Astrocyte (in vitro differentiated cells and primary cell): ENCODE data around the gene CACNB1. TPM values are rescaled to one million over a fixed set of nuclear protein-coding genes. Genes with fewer than 3 reads are reported as not detected.

Experiments used
- DNase-seq: peaks from one replicate; pipeline ENCODE4 v3.0.0-alpha.2; 2010; ENCODE audit warnings: low read depth
- FAIRE-seq: peaks from 2 replicates; lab custom pipeline; 2011; peaks lifted over from hg19 to GRCh38; lab: Jason Lieb, UNC
- H2AFZ ChIP-seq: 2 replicates; pipeline ENCODE4 v1.6.0; 2012; ENCODE audit warnings: low read depth, low read length, inconsistent platforms
- H3K27ac ChIP-seq: 2 replicates; pipeline ENCODE4 v1.5.1; 2011; ENCODE audit warnings: low read depth, low read length, inconsistent platforms
- H3K27me3 ChIP-seq: 2 replicates; pipeline ENCODE4 v1.6.0; 2011; ENCODE audit warnings: low read length, inconsistent platforms; ENCODE audit not compliant: insufficient read depth
- H3K36me3 ChIP-seq: 2 replicates; pipeline ENCODE4 v1.5.1; 2011; ENCODE audit warnings: low read length, inconsistent platforms; ENCODE audit not compliant: insufficient read depth
- H3K4me1 ChIP-seq: 2 replicates; pipeline ENCODE4 v1.5.1; 2011; ENCODE audit warnings: low read length, inconsistent platforms; ENCODE audit not compliant: insufficient read depth
- H3K4me2 ChIP-seq: 2 replicates; pipeline ENCODE4 v1.6.0; 2012; ENCODE audit warnings: low read length, inconsistent platforms
- H3K4me3 ChIP-seq: 2 replicates; pipeline ENCODE4 v1.5.1; 2011; ENCODE audit warnings: low read depth, mild to moderate bottlenecking, low read length, inconsistent platforms; ENCODE audit not compliant: insufficient read depth
- H3K79me2 ChIP-seq: 2 replicates; pipeline ENCODE4 v1.6.0; 2012; ENCODE audit warnings: mild to moderate bottlenecking, low read length, inconsistent platforms; ENCODE audit not compliant: insufficient read depth
- H3K9ac ChIP-seq: 2 replicates; pipeline ENCODE4 v1.6.0; 2012; ENCODE audit warnings: mild to moderate bottlenecking, low read length, inconsistent platforms
- H3K9me3 ChIP-seq: 2 replicates; pipeline ENCODE4 v1.5.1; 2012; ENCODE audit warnings: low read depth, mild to moderate bottlenecking, low read length, inconsistent platforms; ENCODE audit not compliant: insufficient read depth
- H4K20me1 ChIP-seq: 2 replicates; pipeline ENCODE4 v1.6.0; 2012; ENCODE audit warnings: low read length, inconsistent platforms; ENCODE audit not compliant: insufficient read depth
- H3K27ac Mint-ChIP-seq: one replicate; pipeline ENCODE4 v1.8.0; 2021; ENCODE audit warnings: mild to moderate bottlenecking, mixed read lengths; ENCODE audit not compliant: unreplicated experiment
- H3K27me3 Mint-ChIP-seq: one replicate; pipeline ENCODE4 v1.8.0; 2021; ENCODE audit warnings: low read depth, mixed read lengths; ENCODE audit not compliant: unreplicated experiment
- H3K36me3 Mint-ChIP-seq: one replicate; pipeline ENCODE4 v1.8.0; 2021; ENCODE audit warnings: low read depth, mixed read lengths; ENCODE audit not compliant: unreplicated experiment
- H3K4me1 Mint-ChIP-seq: one replicate; pipeline ENCODE4 v1.8.0; 2021; ENCODE audit warnings: low read depth, mixed read lengths; ENCODE audit not compliant: unreplicated experiment
- H3K4me3 Mint-ChIP-seq: one replicate; pipeline ENCODE4 v1.8.0; 2021; ENCODE audit warnings: mild to moderate bottlenecking, moderate library complexity, mixed read lengths; ENCODE audit not compliant: unreplicated experiment
- H3K9me3 Mint-ChIP-seq: one replicate; pipeline ENCODE4 v1.8.0; 2021; ENCODE audit warnings: mild to moderate bottlenecking, mixed read lengths; ENCODE audit not compliant: unreplicated experiment
- CTCF ChIP-seq: IDR thresholded peaks from 2 replicates; pipeline ENCODE4 v1.5.1; 2011; ENCODE audit warnings: low read depth, mild to moderate bottlenecking, inconsistent platforms, low read length, moderate library complexity; ENCODE audit not compliant: insufficient read depth
- EZH2 ChIP-seq: IDR thresholded peaks from 2 replicates; pipeline ENCODE4 v1.6.1; 2012; ENCODE audit warnings: mild to moderate bottlenecking, low read length, inconsistent platforms; ENCODE audit not compliant: insufficient read depth
- total RNA-seq: library from RNA; stranded (reverse); gene quantifications from 2 replicates; pipeline ENCODE4 v1.2.1, GENCODE V29; 2021

The CACNB1 gene
- total RNA-seq, 1 donor from 2014 or later, result 16.6 TPM

GRCh38 chr17:39144416-39144840 lies 53.0 kb downstream of the CACNB1 start:
- H3K9ac ChIP-seq, result no peak overlapping the region
- peak; percentile 91 for DNase-seq
- no peaks in the 10 kb centered on the region for H3K9me3 ChIP-seq
- Mint-ChIP-seq H3K4me1 (peaks cover 3% of the 10 kb centered on the region), H3K27me3 (peaks cover 21% of the 10 kb centered on the region), H3K9me3 (no peaks in the 10 kb centered on the region), H3K27ac (peak overlapping the region; percentile 62), H3K4me3 (no peak overlapping the region), H3K36me3 (peaks cover 3% of the 10 kb centered on the region)
- no peak for FAIRE-seq
- peak overlapping the region; percentile 5 for H2AFZ ChIP-seq
- no peak overlapping the region for H3K4me2 ChIP-seq
- no peak for TF ChIP-seq EZH2
- TF ChIP-seq CTCF, result no peak
- peak overlapping the region; percentile 12 for H3K27ac ChIP-seq
- peaks cover 2% of the 10 kb centered on the region for H3K27me3 ChIP-seq
- H3K4me1 ChIP-seq, result peaks cover 13% of the 10 kb centered on the region
- H3K79me2 ChIP-seq, result no peaks in the 10 kb centered on the region
- H3K4me3 ChIP-seq, result no peak overlapping the region
- no peaks in the 10 kb centered on the region for H4K20me1 ChIP-seq
- H3K36me3 ChIP-seq, result no peaks in the 10 kb centered on the region

GRCh38 chr17:39143552-39144093 lies 53.8 kb downstream of the CACNB1 start:
- Histone ChIP-seq H3K27ac (no peak overlapping the region), H3K27me3 (no peaks in the 10 kb centered on the region), H3K4me3 (no peak overlapping the region), H4K20me1 (no peaks in the 10 kb centered on the region), H3K9ac (no peak overlapping the region), H3K4me2 (no peak overlapping the region), H3K36me3 (no peaks in the 10 kb centered on the region), H3K9me3 (no peaks in the 10 kb centered on the region), H3K4me1 (peaks cover 21% of the 10 kb centered on the region), H3K79me2 (no peaks in the 10 kb centered on the region), H2AFZ (no peak overlapping the region)
- TF ChIP-seq CTCF (no peak), EZH2 (no peak)
- H3K4me1 Mint-ChIP-seq, result peaks cover 8% of the 10 kb centered on the region
- peak overlapping the region; percentile 77 for H3K27ac Mint-ChIP-seq
- FAIRE-seq (no peak), DNase-seq (no peak)
- peaks cover 14% of the 10 kb centered on the region for H3K27me3 Mint-ChIP-seq
- peaks cover 3% of the 10 kb centered on the region for H3K36me3 Mint-ChIP-seq
- no peak overlapping the region for H3K4me3 Mint-ChIP-seq
- no peaks in the 10 kb centered on the region for H3K9me3 Mint-ChIP-seq

DNA sequence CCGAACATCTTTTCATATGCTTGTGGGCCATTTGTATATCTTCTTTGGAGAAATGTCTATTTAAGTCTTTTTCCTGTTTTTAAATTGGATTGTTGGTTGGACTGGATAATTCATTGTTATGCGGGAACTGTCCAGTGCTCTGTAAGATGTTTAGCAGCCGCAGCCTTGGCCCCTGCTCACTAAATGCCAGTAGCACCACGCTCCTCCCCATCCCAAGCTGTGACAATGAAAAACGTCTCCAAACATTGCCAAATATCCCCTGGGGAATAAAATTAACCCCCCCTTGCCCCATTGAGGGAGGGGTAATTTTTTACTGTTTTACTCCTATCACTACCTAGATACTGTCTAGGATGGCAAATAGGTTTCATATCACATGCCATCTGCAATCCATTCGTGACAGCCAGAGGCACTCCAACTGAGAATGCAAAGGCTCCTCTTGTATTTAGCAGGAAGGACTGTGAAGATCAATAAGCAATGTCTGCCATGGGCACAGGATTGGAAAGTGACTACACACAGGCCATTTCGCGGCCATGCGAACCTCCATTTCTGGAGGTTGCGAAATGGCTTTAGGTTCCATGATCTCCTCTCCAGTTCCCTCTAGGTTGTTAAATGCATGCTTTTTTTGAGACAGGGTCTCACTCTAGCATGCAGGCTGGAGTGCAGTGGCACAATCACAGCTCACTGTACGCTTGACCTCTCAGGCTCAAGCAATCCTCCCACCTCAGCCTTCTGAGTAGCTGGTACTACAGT lies 55.4 kb downstream of the CACNB1 start:
- no peak for FAIRE-seq
- Mint-ChIP-seq H3K27me3 (peaks cover 7% of the 10 kb centered on the region), H3K9me3 (no peaks in the 10 kb centered on the region), H3K4me1 (peaks cover 15% of the 10 kb centered on the region), H3K4me3 (no peak overlapping the region), H3K27ac (no peak overlapping the region), H3K36me3 (peaks cover 3% of the 10 kb centered on the region)
- H3K4me2 ChIP-seq, result no peak overlapping the region
- H3K27ac ChIP-seq, result no peak overlapping the region
- no peak overlapping the region for H3K9ac ChIP-seq
- peaks cover 27% of the 10 kb centered on the region for H3K4me1 ChIP-seq
- no peak overlapping the region for H2AFZ ChIP-seq
- H4K20me1 ChIP-seq, result no peaks in the 10 kb centered on the region
- H3K27me3 ChIP-seq, result no peaks in the 10 kb centered on the region
- no peak for DNase-seq
- H3K4me3 ChIP-seq, result no peak overlapping the region
- no peaks in the 10 kb centered on the region for H3K79me2 ChIP-seq
- no peaks in the 10 kb centered on the region for H3K9me3 ChIP-seq
- H3K36me3 ChIP-seq, result no peaks in the 10 kb centered on the region
- TF ChIP-seq CTCF, result no peak
- no peak for TF ChIP-seq EZH2
